Astrocyte of the cerebellum (primary cell): ENCODE measurements around the gene CXCR5.

ENCODE experiments used
- DNase-seq: peaks from one replicate; pipeline ENCODE4 v3.0.0-alpha.2; 2011; ENCODE audit warnings: low read depth
- H3K4me3 ChIP-seq: 2 replicates; pipeline ENCODE4 v1.5.1; 2011; ENCODE audit warnings: mild to moderate bottlenecking, low read depth, low read length, moderate library complexity
- CTCF ChIP-seq: IDR thresholded peaks from 2 replicates; pipeline ENCODE4 v1.5.1; 2012; ENCODE audit warnings: low read length, low read depth, moderate library complexity, mild to moderate bottlenecking; ENCODE audit errors: missing control alignments
- in situ Hi-C: cut with HindIII; loops from 2 replicates; pipeline ENCODE4 v1.10.0; 2017; ENCODE audit warnings: low sequenced_read_pairs

Gene CXCR5

GRCh38 chr11:118933486-118933885 lies 49.8 kb downstream of the CXCR5 start:
- no peak for TF ChIP-seq CTCF
- no peak overlapping the region for H3K4me3 ChIP-seq
- DNase-seq: no peak
- in situ Hi-C loops: no loop called here

- no peak overlapping the region for H3K4me3 ChIP-seq
- in situ Hi-C loops: no loop called here
- no peak for DNase-seq
- no peak for TF ChIP-seq CTCF
These were observed 51.7 kb downstream of the CXCR5 start for GRCh38 chr11:118935376-118935775.

- peak; percentile 88 for DNase-seq
- no peak overlapping the region for H3K4me3 ChIP-seq
- in situ Hi-C loops: no loop called here
- no peak for TF ChIP-seq CTCF
These were observed 55.1 kb downstream of the CXCR5 start for GRCh38 chr11:118938491-118939403.

- H3K4me3 ChIP-seq: no peak overlapping the region
These were observed 55.8 kb downstream of the CXCR5 start for GRCh38 chr11:118939404-118939915.

GRCh38 chr11:118939953-118940598 lies 56.4 kb downstream of the CXCR5 start:
- no peak for TF ChIP-seq CTCF
- DNase-seq: no peak
- no peak overlapping the region for H3K4me3 ChIP-seq
- in situ Hi-C loops: loop anchor here (10.0 kb wide), 1 partner anchor 235 kb away; no protein-coding TSS in a partner anchor

More at GRCh38 chr11:118939404-118939915, 55.8 kb downstream of the CXCR5 start:
- no peak for DNase-seq
- TF ChIP-seq CTCF: no peak
- in situ Hi-C loops: no loop called here

GRCh38 chr11:118947091-118947490 lies 63.4 kb downstream of the CXCR5 start:
- in situ Hi-C loops: loop anchor here (10.0 kb wide), 1 partner anchor 242 kb away; no protein-coding TSS in a partner anchor
- no peak for TF ChIP-seq CTCF
- no peak for DNase-seq
- H3K4me3 ChIP-seq: no peak overlapping the region
